HepG2 (cell line): ENCODE data around the gene WEE1. TPM values are rescaled to one million over a fixed set of nuclear protein-coding genes. Genes with fewer than 3 reads are reported as not detected.

Experiments
- ARNTL ChIP-seq: sonication (generic); formaldehyde crosslinking; IDR thresholded peaks from 2 replicates; pipeline ENCODE4 v1.4.0; 2020; ENCODE audit warnings: mild to moderate bottlenecking, missing genetic modification reagents
- MAFK ChIP-seq, 2 experiments: IDR thresholded peaks in 1 of 2; conservative IDR thresholded peaks in 1 of 2; 2 replicates each; pipeline ENCODE4 v1.6.1; 2011; ENCODE audit warnings: improper control_type of control experiment in 2 of 2, low read length in 2 of 2
- MEF2D ChIP-seq: sonication (generic); formaldehyde crosslinking; IDR thresholded peaks from 2 replicates; pipeline ENCODE4 v1.5.1; 2020; ENCODE audit warnings: mild to moderate bottlenecking, missing genetic modification reagents
- NRL ChIP-seq: sonication (generic); formaldehyde crosslinking; IDR thresholded peaks from 2 replicates; pipeline ENCODE4 v1.5.0; 2020; ENCODE audit warnings: missing genetic modification reagents, mild to moderate bottlenecking, moderate library complexity, borderline replicate concordance
- PAF1 ChIP-seq: IDR thresholded peaks from 2 replicates; pipeline ENCODE4 v1.6.1; 2016; ENCODE audit warnings: missing genetic modification reagents, missing compliant biosample characterization
- PHF20 ChIP-seq: sonication (generic); formaldehyde crosslinking; IDR thresholded peaks from 2 replicates; pipeline ENCODE4 v1.5.0; 2020; ENCODE audit warnings: mild to moderate bottlenecking, missing genetic modification reagents
- REST ChIP-seq, 2 experiments: IDR thresholded peaks; 2 replicates each; pipeline ENCODE4 v1.6.1; 2011 to 2012; ENCODE audit warnings: low read length in 2 of 2, borderline replicate concordance in 1 of 2, low read depth in 1 of 2, mild to moderate bottlenecking in 1 of 2, moderate library complexity in 1 of 2
- SIN3B ChIP-seq: fragments of 150-350 bp; IDR thresholded peaks from 2 replicates; pipeline ENCODE4 v1.6.1; 2014; ENCODE audit warnings: low read length
- SKIL ChIP-seq: sonication (generic); formaldehyde crosslinking; IDR thresholded peaks from 2 replicates; pipeline ENCODE4 v1.8.0; 2022; ENCODE audit warnings: missing genetic modification reagents, mild to moderate bottlenecking, moderate library complexity, borderline replicate concordance
- TBP ChIP-seq: sonication (generic); formaldehyde crosslinking; IDR thresholded peaks from 2 replicates; pipeline ENCODE4 v1.5.0; 2020; ENCODE audit warnings: missing genetic modification reagents
- TFE3 ChIP-seq: IDR thresholded peaks from 2 replicates; pipeline ENCODE4 v1.6.1; 2016
- THAP11 ChIP-seq: IDR thresholded peaks from 2 replicates; pipeline ENCODE4 v1.6.1; 2016; ENCODE audit warnings: missing biosample characterization, missing genetic modification reagents
- ZBTB37 ChIP-seq: sonication (generic); formaldehyde crosslinking; IDR thresholded peaks from 2 replicates; pipeline ENCODE4 v1.4.0; 2020; ENCODE audit warnings: mild to moderate bottlenecking, missing genetic modification reagents
- ZNF350 ChIP-seq: sonication (generic); formaldehyde crosslinking; IDR thresholded peaks from 2 replicates; pipeline ENCODE4 v1.4.0; 2020; ENCODE audit warnings: mild to moderate bottlenecking, low read depth, missing genetic modification reagents, borderline replicate concordance
- ZNF577 ChIP-seq: sonication (generic); formaldehyde crosslinking; IDR thresholded peaks from 2 replicates; pipeline ENCODE4 v1.4.0; 2020; ENCODE audit warnings: mild to moderate bottlenecking, low read depth, missing genetic modification reagents, borderline replicate concordance
- ZNF580 ChIP-seq: IDR thresholded peaks from 2 replicates; pipeline ENCODE4 v1.6.1; 2016; ENCODE audit warnings: low read depth, borderline replicate concordance
- ZNF816 ChIP-seq: sonication (generic); formaldehyde crosslinking; IDR thresholded peaks from 2 replicates; pipeline ENCODE4 v1.8.0; 2022; ENCODE audit warnings: missing genetic modification reagents, mild to moderate bottlenecking, borderline replicate concordance
- polyA plus RNA-seq, 8 experiments: library from polyadenylated mRNA; depleted of rRNA in 3 of 8; stranded (reverse) in 7 of 8; unstranded in 1 of 8; fragments of >200 nt; fragmentation: Illumina TruSeq in 4 of 8; extraction: Trizol in 4 of 8; gene quantifications; 2 replicates each; pipeline versions ENCODE4 v1.2.1 to v1.2.3, GENCODE V29; 2011 to 2016; ENCODE audit warnings: low read depth in 4 of 8, missing spikeins in 1 of 8, mixed read lengths in 1 of 8; ENCODE audit not compliant: insufficient read depth in 1 of 8
- total RNA-seq, 5 experiments: library from RNA; depleted of rRNA; stranded (reverse); fragments of >200 nt; fragmentation: Illumina TruSeq; extraction: Trizol; gene quantifications; 2 replicates each; pipeline ENCODE4 v1.2.3, GENCODE V29; 2016; ENCODE audit warnings: low read depth in 1 of 5

Gene WEE1
- total and polyA plus RNA-seq, 2 of the 13 experiments (the other 11 are each of a cell fraction or from before 2014, with no cell fraction given): 31.4 to 63.7 TPM

GRCh38 chr11:9613118-9613829, 39.8 kb downstream of the WEE1 start (continued):
- TF ChIP-seq REST (IDR thresholded peaks at IDR 0.05; ENCODE audit: borderline replicate concordance in 1 of 2, low read depth in 1 of 2, low read length in 2 of 2) (no peak), ZNF580 (CRISPR knock-in tag) (peak; percentile 84; the same call in 1 of the 2 replicates), THAP11 (CRISPR knock-in tag) (peak; percentile 61), SKIL (no peak), ARNTL (no peak), TBP (CRISPR knock-in tag) (no peak), ZNF577 (CRISPR knock-in tag) (no peak), MEF2D (CRISPR knock-in tag) (peak; percentile 100), SIN3B (no peak), ZNF816 (CRISPR knock-in tag) (no peak), ZBTB37 (CRISPR knock-in tag) (no peak; the same call in 1 of the 2 replicates), ZNF350 (CRISPR knock-in tag) (0 out of 2 replicates have a peak, but pooled peaks have one; percentile 32), TFE3 (CRISPR knock-in tag) (0 out of 2 replicates have a peak, but pooled peaks have one; percentile 34), PAF1 (CRISPR knock-in tag) (no peak), NRL (CRISPR knock-in tag) (peak; percentile 80), MAFK (conservative IDR thresholded peaks at IDR 0.05 in 1 of 2, IDR thresholded peaks at IDR 0.05 in 1 of 2; ENCODE audit: low read length in 2 of 2) (no peak), PHF20 (CRISPR knock-in tag) (no peak; the same call in 1 of the 2 replicates)
